ENCODE results near the gene GUCY1A1.

Gene GUCY1A1

GRCh38 chr4:155696726-155697125 lies 30.1 kb downstream of the GUCY1A1 start:
- no peaks in the 10 kb centered on the region for H3K36me3 ChIP-seq (ENCODE audit: insufficient read depth, low read length)
- no peak overlapping the region for H3K9ac ChIP-seq (ENCODE audit: low read depth, low read length)
- no peaks in the 10 kb centered on the region for H3K9me3 ChIP-seq (replicated peaks; ENCODE audit: low read length)
- no peaks in the 10 kb centered on the region for H3K27me3 ChIP-seq (ENCODE audit: control insufficient read depth, insufficient read depth, low read length)
- H3K4me1 ChIP-seq (ENCODE audit: control insufficient read depth, insufficient read depth, low read length) = no peaks in the 10 kb centered on the region
- no peak overlapping the region for H3K4me2 ChIP-seq (ENCODE audit: low read length)
- H3K4me3 ChIP-seq (ENCODE audit: low read length) = no peak overlapping the region

GRCh38 chr4:155701827-155702226 lies 35.2 kb downstream of the GUCY1A1 start:
- Histone ChIP-seq H3K4me3 (ENCODE audit: low read length) (no peak overlapping the region), H3K36me3 (ENCODE audit: insufficient read depth, low read length) (no peaks in the 10 kb centered on the region), H3K9me3 (replicated peaks; ENCODE audit: low read length) (no peaks in the 10 kb centered on the region), H3K9ac (ENCODE audit: low read depth, low read length) (no peak overlapping the region), H3K27me3 (ENCODE audit: control insufficient read depth, insufficient read depth, low read length) (no peaks in the 10 kb centered on the region), H3K4me1 (ENCODE audit: control insufficient read depth, insufficient read depth, low read length) (no peaks in the 10 kb centered on the region), H3K4me2 (ENCODE audit: low read length) (no peak overlapping the region)

GRCh38 chr4:155703486-155704247 lies 37.0 kb downstream of the GUCY1A1 start:
- Histone ChIP-seq H3K9me3 (replicated peaks; ENCODE audit: low read length) (no peaks in the 10 kb centered on the region), H3K27me3 (ENCODE audit: control insufficient read depth, insufficient read depth, low read length) (no peaks in the 10 kb centered on the region), H3K4me2 (ENCODE audit: low read length) (no peak overlapping the region), H3K4me1 (ENCODE audit: control insufficient read depth, insufficient read depth, low read length) (no peaks in the 10 kb centered on the region), H3K4me3 (ENCODE audit: low read length) (no peak overlapping the region), H3K9ac (ENCODE audit: low read depth, low read length) (no peak overlapping the region), H3K36me3 (ENCODE audit: insufficient read depth, low read length) (no peaks in the 10 kb centered on the region)

- Histone ChIP-seq H3K4me2 (ENCODE audit: low read length) (no peak overlapping the region), H3K4me3 (ENCODE audit: low read length) (no peak overlapping the region), H3K9me3 (replicated peaks; ENCODE audit: low read length) (no peaks in the 10 kb centered on the region), H3K27me3 (ENCODE audit: control insufficient read depth, insufficient read depth, low read length) (no peaks in the 10 kb centered on the region), H3K4me1 (ENCODE audit: control insufficient read depth, insufficient read depth, low read length) (no peaks in the 10 kb centered on the region), H3K9ac (ENCODE audit: low read depth, low read length) (no peak overlapping the region), H3K36me3 (ENCODE audit: insufficient read depth, low read length) (no peaks in the 10 kb centered on the region)
Observed at GRCh38 chr4:155704841-155705404, 38.3 kb downstream of the GUCY1A1 start.

GRCh38 chr4:155705664-155706063 lies 39.0 kb downstream of the GUCY1A1 start:
- Histone ChIP-seq H3K4me1 (ENCODE audit: control insufficient read depth, insufficient read depth, low read length) (no peaks in the 10 kb centered on the region), H3K4me2 (ENCODE audit: low read length) (no peak overlapping the region), H3K4me3 (ENCODE audit: low read length) (no peak overlapping the region), H3K9ac (ENCODE audit: low read depth, low read length) (no peak overlapping the region), H3K27me3 (ENCODE audit: control insufficient read depth, insufficient read depth, low read length) (no peaks in the 10 kb centered on the region), H3K36me3 (ENCODE audit: insufficient read depth, low read length) (no peaks in the 10 kb centered on the region), H3K9me3 (replicated peaks; ENCODE audit: low read length) (no peaks in the 10 kb centered on the region)

GRCh38 chr4:155706147-155706546 lies 39.5 kb downstream of the GUCY1A1 start:
- H3K9ac ChIP-seq (ENCODE audit: low read depth, low read length) = no peak overlapping the region
- no peaks in the 10 kb centered on the region for H3K27me3 ChIP-seq (ENCODE audit: control insufficient read depth, insufficient read depth, low read length)
- H3K4me3 ChIP-seq (ENCODE audit: low read length) = no peak overlapping the region
- H3K36me3 ChIP-seq (ENCODE audit: insufficient read depth, low read length) = no peaks in the 10 kb centered on the region
- H3K4me2 ChIP-seq (ENCODE audit: low read length) = no peak overlapping the region
- no peaks in the 10 kb centered on the region for H3K9me3 ChIP-seq (replicated peaks; ENCODE audit: low read length)
- H3K4me1 ChIP-seq (ENCODE audit: control insufficient read depth, insufficient read depth, low read length) = no peaks in the 10 kb centered on the region

- H3K4me3 ChIP-seq (ENCODE audit: low read length) = no peak overlapping the region
- H3K4me1 ChIP-seq (ENCODE audit: control insufficient read depth, insufficient read depth, low read length) = no peaks in the 10 kb centered on the region
- no peaks in the 10 kb centered on the region for H3K36me3 ChIP-seq (ENCODE audit: insufficient read depth, low read length)
- no peaks in the 10 kb centered on the region for H3K27me3 ChIP-seq (ENCODE audit: control insufficient read depth, insufficient read depth, low read length)
- no peak overlapping the region for H3K9ac ChIP-seq (ENCODE audit: low read depth, low read length)
- H3K4me2 ChIP-seq (ENCODE audit: low read length) = no peak overlapping the region
- no peaks in the 10 kb centered on the region for H3K9me3 ChIP-seq (replicated peaks; ENCODE audit: low read length)
Observed at GRCh38 chr4:155707251-155707650, 40.6 kb downstream of the GUCY1A1 start.

- H3K9me3 ChIP-seq (replicated peaks; ENCODE audit: low read length) = no peaks in the 10 kb centered on the region
- no peak overlapping the region for H3K9ac ChIP-seq (ENCODE audit: low read depth, low read length)
- no peaks in the 10 kb centered on the region for H3K4me1 ChIP-seq (ENCODE audit: control insufficient read depth, insufficient read depth, low read length)
- no peaks in the 10 kb centered on the region for H3K27me3 ChIP-seq (ENCODE audit: control insufficient read depth, insufficient read depth, low read length)
- H3K4me3 ChIP-seq (ENCODE audit: low read length) = no peak overlapping the region
- H3K4me2 ChIP-seq (ENCODE audit: low read length) = no peak overlapping the region
- H3K36me3 ChIP-seq (ENCODE audit: insufficient read depth, low read length) = no peaks in the 10 kb centered on the region
Observed at GRCh38 chr4:155708782-155709181, 42.1 kb downstream of the GUCY1A1 start.

- no peak overlapping the region for H3K9ac ChIP-seq (ENCODE audit: low read depth, low read length)
- no peaks in the 10 kb centered on the region for H3K36me3 ChIP-seq (ENCODE audit: insufficient read depth, low read length)
- no peaks in the 10 kb centered on the region for H3K4me1 ChIP-seq (ENCODE audit: control insufficient read depth, insufficient read depth, low read length)
Observed at GRCh38 chr4:155709918-155710317, 43.3 kb downstream of the GUCY1A1 start.

GRCh38 chr4:155711556-155711955 lies 44.9 kb downstream of the GUCY1A1 start:
- Histone ChIP-seq H3K36me3 (ENCODE audit: insufficient read depth, low read length) (no peaks in the 10 kb centered on the region), H3K4me2 (ENCODE audit: low read length) (no peak overlapping the region), H3K4me3 (ENCODE audit: low read length) (no peak overlapping the region), H3K9me3 (replicated peaks; ENCODE audit: low read length) (no peaks in the 10 kb centered on the region), H3K27me3 (ENCODE audit: control insufficient read depth, insufficient read depth, low read length) (no peaks in the 10 kb centered on the region), H3K9ac (ENCODE audit: low read depth, low read length) (no peak overlapping the region), H3K4me1 (ENCODE audit: control insufficient read depth, insufficient read depth, low read length) (no peaks in the 10 kb centered on the region)

More at GRCh38 chr4:155709918-155710317, 43.3 kb downstream of the GUCY1A1 start:
- Histone ChIP-seq H3K9me3 (replicated peaks; ENCODE audit: low read length) (no peaks in the 10 kb centered on the region), H3K4me2 (ENCODE audit: low read length) (no peak overlapping the region), H3K27me3 (ENCODE audit: control insufficient read depth, insufficient read depth, low read length) (no peaks in the 10 kb centered on the region), H3K4me3 (ENCODE audit: low read length) (no peak overlapping the region)

GRCh38 chr4:155712846-155713245 lies 46.2 kb downstream of the GUCY1A1 start:
- Histone ChIP-seq H3K4me2 (ENCODE audit: low read length) (no peak overlapping the region), H3K4me1 (ENCODE audit: control insufficient read depth, insufficient read depth, low read length) (no peaks in the 10 kb centered on the region), H3K9me3 (replicated peaks; ENCODE audit: low read length) (no peaks in the 10 kb centered on the region), H3K4me3 (ENCODE audit: low read length) (no peak overlapping the region), H3K9ac (ENCODE audit: low read depth, low read length) (no peak overlapping the region), H3K27me3 (ENCODE audit: control insufficient read depth, insufficient read depth, low read length) (no peaks in the 10 kb centered on the region), H3K36me3 (ENCODE audit: insufficient read depth, low read length) (no peaks in the 10 kb centered on the region)

- H3K27me3 ChIP-seq (ENCODE audit: control insufficient read depth, insufficient read depth, low read length) = no peaks in the 10 kb centered on the region
- H3K9ac ChIP-seq (ENCODE audit: low read depth, low read length) = no peak overlapping the region
- no peaks in the 10 kb centered on the region for H3K9me3 ChIP-seq (replicated peaks; ENCODE audit: low read length)
- no peaks in the 10 kb centered on the region for H3K36me3 ChIP-seq (ENCODE audit: insufficient read depth, low read length)
- H3K4me1 ChIP-seq (ENCODE audit: control insufficient read depth, insufficient read depth, low read length) = no peaks in the 10 kb centered on the region
- H3K4me3 ChIP-seq (ENCODE audit: low read length) = no peak overlapping the region
- no peak overlapping the region for H3K4me2 ChIP-seq (ENCODE audit: low read length)
Observed at GRCh38 chr4:155713911-155714310, 47.3 kb downstream of the GUCY1A1 start.
